Measurements from ENCODE around the gene ACSM5. TPM values are rescaled to one million over a fixed set of nuclear protein-coding genes. Genes with fewer than 3 reads are reported as not detected.
A peak's percentile ranks its signal among the peaks of the same experiment; 100 is the strongest.
"Not testable (repeated sequence)": the region's sequence is repeated elsewhere in the genome, so short reads cannot be mapped to it uniquely, and the experiment has no call there.

ACSM5 gene
- total RNA-seq, 1 donor from 2014 or later: 1.2 TPM

- intact Hi-C loops (cut with micrococcal nuclease): no loop called here
- no peak for ATAC-seq
- DNase-seq: no peak
These were observed 12.4 kb upstream of the ACSM5 start for GRCh38 chr16:20396846-20397467.

DNA sequence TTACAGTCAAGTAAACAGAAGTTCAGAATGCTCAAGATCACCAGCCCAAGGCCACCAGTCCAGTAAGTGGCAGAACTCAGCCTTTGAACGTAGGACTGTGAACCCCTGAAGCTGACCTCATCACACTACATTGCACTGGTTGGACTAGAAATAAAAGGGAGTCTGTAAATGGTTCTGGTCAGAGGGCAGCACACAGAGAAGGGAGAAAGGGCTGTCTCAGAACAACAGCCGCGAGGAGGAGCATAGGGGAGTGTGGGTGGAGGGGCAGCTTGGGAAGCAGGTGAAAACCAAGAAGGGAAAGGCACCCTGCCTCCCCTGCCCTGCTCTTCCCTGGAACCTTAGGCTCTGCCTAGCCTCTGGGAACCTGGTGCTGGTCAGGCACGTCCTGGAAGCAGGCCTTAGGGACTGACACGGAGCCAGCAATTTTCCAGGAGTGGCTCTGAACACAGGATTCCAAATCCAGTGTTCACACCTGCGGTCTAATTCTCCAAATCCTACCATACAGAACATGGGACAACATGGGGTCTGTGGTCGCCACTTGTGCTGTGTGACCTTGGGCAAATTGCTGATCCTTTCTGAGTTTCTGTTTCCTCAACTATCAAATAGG is 11.8 kb upstream of the ACSM5 start:
- ATAC-seq: no peak
- intact Hi-C loops (cut with micrococcal nuclease): no loop called here
- DNase-seq: no peak

GRCh38 chr16:20398603-20399002 is 10.7 kb upstream of the ACSM5 start:
- intact Hi-C loops (cut with micrococcal nuclease): no loop called here

GRCh38 chr16:20399185-20399584 is 10.1 kb upstream of the ACSM5 start:
- DNase-seq (no peak), ATAC-seq (no peak)
- intact Hi-C loops (cut with micrococcal nuclease): no loop called here

More at GRCh38 chr16:20398603-20399002, 10.7 kb upstream of the ACSM5 start:
- DNase-seq (no peak), ATAC-seq (no peak)

GRCh38 chr16:20401066-20401465 is 8.3 kb upstream of the ACSM5 start:
- DNase-seq: no peak
- ATAC-seq: no peak
- intact Hi-C loops (cut with micrococcal nuclease): no loop called here

- intact Hi-C loops (cut with micrococcal nuclease): no loop called here
- ATAC-seq: no peak
- DNase-seq: no peak
These were observed 7.8 kb upstream of the ACSM5 start for GRCh38 chr16:20401475-20402016.

DNA sequence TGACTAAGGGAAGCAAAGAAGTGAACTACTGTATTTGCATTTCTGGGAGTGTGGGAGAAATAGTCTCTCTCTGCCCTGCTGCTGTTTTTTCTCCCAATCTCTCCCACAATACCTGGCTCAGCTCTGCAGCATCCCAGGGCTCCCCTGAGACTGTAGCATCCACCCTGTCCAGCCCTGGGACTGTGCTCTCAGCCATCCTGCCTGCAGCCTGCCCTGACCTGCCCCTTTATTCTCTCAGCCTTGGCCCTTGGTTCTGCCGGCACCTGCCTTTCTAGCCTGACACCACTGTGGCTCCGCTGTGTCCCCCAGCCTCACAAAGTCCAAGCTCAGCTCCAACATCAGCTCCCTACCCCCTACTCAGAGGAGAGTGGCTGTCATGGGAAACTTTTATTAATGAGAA is 6.7 kb upstream of the ACSM5 start:
- no peak for ATAC-seq
- no peak for DNase-seq
- intact Hi-C loops (cut with micrococcal nuclease): no loop called here

- ATAC-seq (no peak), DNase-seq (no peak)
- intact Hi-C loops (cut with micrococcal nuclease): no loop called here
These were observed 4.7 kb upstream of the ACSM5 start, which contains the start of gene PDILT for GRCh38 chr16:20404637-20405036. PDILT (minus strand) TSS chr16:20404737; CDS start chr16:20399300, 5,437 bp downstream.

DNA sequence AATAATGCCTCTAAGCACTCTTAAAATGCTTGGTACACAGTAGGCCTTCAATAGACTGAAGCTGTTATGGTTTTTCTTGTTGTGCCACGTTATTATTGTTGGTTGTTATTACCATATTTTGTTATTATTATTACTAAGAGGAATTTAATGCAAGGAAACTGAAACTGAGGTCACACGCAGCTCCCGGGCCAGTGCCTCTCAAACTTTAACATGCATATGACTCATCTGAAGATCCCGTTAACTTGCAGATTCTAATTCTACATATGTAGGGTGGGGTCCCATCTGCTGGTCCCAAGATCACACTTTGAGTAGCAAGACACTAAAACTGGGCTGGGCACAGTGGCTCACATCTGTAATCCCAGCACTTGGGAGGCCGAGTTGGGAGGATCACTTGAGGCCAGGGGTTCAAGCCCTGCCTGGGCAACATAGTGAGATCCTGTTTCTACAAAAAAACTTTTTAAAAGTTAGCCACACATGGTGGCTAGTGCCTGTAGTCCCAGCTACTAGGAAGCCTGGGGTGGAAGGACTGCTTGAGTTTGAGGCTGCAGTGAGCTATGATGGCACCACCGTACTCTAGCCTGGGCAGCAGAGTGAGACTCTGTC is 888 bp downstream of the ACSM5 start:
- intact Hi-C loops (cut with micrococcal nuclease): no loop called here
- ATAC-seq: no peak
- DNase-seq: no peak

GRCh38 chr16:20411055-20411454 is 1.7 kb downstream of the ACSM5 start:
- ATAC-seq (no peak), DNase-seq (no peak)
- intact Hi-C loops (cut with micrococcal nuclease): no loop called here

- no peak for ATAC-seq
- intact Hi-C loops (cut with micrococcal nuclease): no loop called here
- DNase-seq: no peak
These were observed 6.2 kb downstream of the ACSM5 start for GRCh38 chr16:20415541-20415940.

DNA sequence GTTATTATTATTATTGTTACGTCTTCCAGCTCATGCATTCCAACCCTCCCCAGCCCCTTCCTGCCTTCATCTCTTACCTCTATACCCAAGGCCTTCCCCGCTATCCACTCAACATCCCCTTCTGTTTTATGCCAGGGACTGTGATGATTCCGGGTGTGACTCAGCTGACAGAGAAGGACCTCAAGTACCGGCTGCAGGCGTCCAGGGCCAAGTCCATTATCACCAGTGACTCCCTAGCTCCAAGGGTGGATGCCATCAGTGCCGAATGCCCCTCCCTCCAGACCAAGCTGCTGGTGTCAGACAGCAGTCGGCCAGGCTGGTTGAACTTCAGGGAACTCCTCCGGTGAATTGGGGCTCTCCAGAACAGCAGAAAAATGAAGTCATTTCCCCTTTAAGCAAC is 9.8 kb downstream of the ACSM5 start:
- intact Hi-C loops (cut with micrococcal nuclease); DNase-seq; ATAC-seq: not testable (repeated sequence)

GRCh38 chr16:20421748-20422147 is 12.4 kb downstream of the ACSM5 start:
- DNase-seq; intact Hi-C loops (cut with micrococcal nuclease); ATAC-seq: not testable (repeated sequence)

- DNase-seq; ATAC-seq; intact Hi-C loops (cut with micrococcal nuclease): not testable (repeated sequence)
These were observed 14.4 kb downstream of the ACSM5 start for GRCh38 chr16:20423772-20424128.

- ATAC-seq: no peak
- intact Hi-C loops (cut with micrococcal nuclease): no loop called here
- no peak for DNase-seq
These were observed 15.0 kb downstream of the ACSM5 start for GRCh38 chr16:20424129-20424866.

- DNase-seq; intact Hi-C loops (cut with micrococcal nuclease); ATAC-seq: not testable (repeated sequence)
These were observed 18.1 kb downstream of the ACSM5 start for GRCh38 chr16:20427401-20427797.

- DNase-seq; ATAC-seq; intact Hi-C loops (cut with micrococcal nuclease): not testable (repeated sequence)
These were observed 20.2 kb downstream of the ACSM5 start for GRCh38 chr16:20429499-20429898.

DNA sequence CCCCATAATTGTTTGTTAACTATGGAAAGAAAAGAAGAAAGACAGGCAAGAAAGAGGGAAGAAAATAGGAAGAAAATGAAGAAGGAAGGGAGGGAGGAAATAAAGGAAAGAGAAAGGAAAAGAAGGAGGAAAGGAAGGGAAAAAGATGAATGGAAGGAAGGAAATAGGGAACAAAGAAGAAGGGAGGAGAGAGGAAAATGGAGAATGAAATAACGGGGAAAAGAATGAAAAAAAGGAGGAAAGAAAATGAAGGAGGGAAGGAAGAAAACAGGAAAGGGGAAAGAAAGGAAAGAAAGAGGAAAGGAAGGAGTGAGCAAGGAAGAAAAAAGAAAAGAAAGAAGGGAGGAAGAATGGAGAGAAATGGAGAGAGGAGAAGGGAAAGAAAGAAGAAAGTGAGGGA is 21.1 kb downstream of the ACSM5 start:
- intact Hi-C loops (cut with micrococcal nuclease); ATAC-seq; DNase-seq: not testable (repeated sequence)

- ATAC-seq (no peak), DNase-seq (no peak)
- intact Hi-C loops (cut with micrococcal nuclease): no loop called here
These were observed 21.6 kb downstream of the ACSM5 start for GRCh38 chr16:20430948-20431347.

GRCh38 chr16:20438950-20439349 is 29.6 kb downstream of the ACSM5 start:
- intact Hi-C loops (cut with micrococcal nuclease); DNase-seq: not testable (repeated sequence)
- peak; percentile 38 for ATAC-seq

All from left ventricle myocardium superior (tissue), 1 donor.